Measurements from ENCODE around the gene KCNT1. TPM values are rescaled to one million over a fixed set of nuclear protein-coding genes. Genes with fewer than 3 reads are reported as not detected.

The KCNT1 gene
- polyA plus RNA-seq, 1 donor (not counting 4 experiments of a cell fraction or from before 2014, with no cell fraction given): not detected

DNA sequence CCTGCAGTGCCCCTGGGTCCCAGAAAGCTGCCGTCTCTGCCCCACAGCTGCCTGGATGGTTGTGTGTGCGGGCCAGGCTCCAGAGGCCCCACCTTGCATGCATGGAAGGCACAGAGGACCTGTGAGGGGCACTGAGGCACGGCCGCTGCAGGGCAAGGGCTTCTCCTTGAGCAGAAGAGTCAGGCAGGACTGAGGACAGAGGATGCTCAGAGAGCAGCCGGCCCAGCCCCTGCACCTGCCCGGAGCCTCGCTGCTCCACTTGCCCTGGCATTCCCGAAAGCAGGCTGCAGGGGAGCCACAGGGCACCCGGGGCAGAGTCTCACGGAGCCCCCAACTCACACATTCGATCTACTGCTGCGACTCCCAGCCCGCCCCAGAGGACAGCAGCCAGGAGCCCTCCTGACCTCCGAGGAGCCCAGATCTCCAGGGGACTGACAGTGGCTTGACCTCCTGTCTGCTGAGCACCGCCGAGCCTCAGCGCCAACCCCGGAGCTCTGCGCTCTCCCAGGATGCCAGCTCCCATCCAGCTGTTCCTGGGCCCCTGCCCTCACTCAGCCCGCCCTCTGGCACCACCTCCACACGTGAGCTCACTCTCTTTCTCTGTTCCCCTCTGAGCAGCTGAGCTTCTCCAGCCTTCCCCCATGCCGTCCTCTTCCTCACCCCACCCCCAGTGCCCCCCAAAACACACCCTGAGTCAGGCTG, 95.0 kb downstream of the KCNT1 start:
- no peaks in the 10 kb centered on the region for H3K9me3 ChIP-seq (ENCODE audit: control insufficient read depth, low read depth, low read length)
- H3K9ac ChIP-seq (ENCODE audit: control insufficient read depth, extremely low read depth, insufficient read depth, low read length): no peak overlapping the region
- no peaks in the 10 kb centered on the region for H3K4me1 ChIP-seq (ENCODE audit: control insufficient read depth, extremely low read depth, insufficient read depth, low read length)
- dilution Hi-C loops (cut with MboI; ENCODE audit: extremely low pct_ligation_motif_present, low sequenced_read_pairs): no loop called here
- H3K36me3 ChIP-seq (ENCODE audit: control insufficient read depth in 2 of 2, extremely low read depth in 1 of 2, insufficient read depth in 2 of 2, low read length in 2 of 2): no peaks in the 10 kb centered on the region
- H3K27me3 ChIP-seq (ENCODE audit: control insufficient read depth, extremely low read depth, insufficient read depth, low read length): peaks cover 5% of the 10 kb centered on the region
- DNase-seq (ENCODE audit: low read depth, low spot score): no peak
- no peaks in the 10 kb centered on the region for H3K9me1 ChIP-seq (ENCODE audit: control insufficient read depth, extremely low read depth, insufficient read depth, low read length)
- H4K20me1 ChIP-seq (ENCODE audit: control insufficient read depth, extremely low read depth, insufficient read depth, low read length): no peaks in the 10 kb centered on the region
- H3K27ac ChIP-seq (ENCODE audit: control insufficient read depth, insufficient read depth, low read length): no peak overlapping the region
- FAIRE-seq: no peak
- no peak overlapping the region for H3K4me2 ChIP-seq (ENCODE audit: control insufficient read depth, extremely low read depth, insufficient read depth, low read depth, low read length)
- TF ChIP-seq, protein P1, sequence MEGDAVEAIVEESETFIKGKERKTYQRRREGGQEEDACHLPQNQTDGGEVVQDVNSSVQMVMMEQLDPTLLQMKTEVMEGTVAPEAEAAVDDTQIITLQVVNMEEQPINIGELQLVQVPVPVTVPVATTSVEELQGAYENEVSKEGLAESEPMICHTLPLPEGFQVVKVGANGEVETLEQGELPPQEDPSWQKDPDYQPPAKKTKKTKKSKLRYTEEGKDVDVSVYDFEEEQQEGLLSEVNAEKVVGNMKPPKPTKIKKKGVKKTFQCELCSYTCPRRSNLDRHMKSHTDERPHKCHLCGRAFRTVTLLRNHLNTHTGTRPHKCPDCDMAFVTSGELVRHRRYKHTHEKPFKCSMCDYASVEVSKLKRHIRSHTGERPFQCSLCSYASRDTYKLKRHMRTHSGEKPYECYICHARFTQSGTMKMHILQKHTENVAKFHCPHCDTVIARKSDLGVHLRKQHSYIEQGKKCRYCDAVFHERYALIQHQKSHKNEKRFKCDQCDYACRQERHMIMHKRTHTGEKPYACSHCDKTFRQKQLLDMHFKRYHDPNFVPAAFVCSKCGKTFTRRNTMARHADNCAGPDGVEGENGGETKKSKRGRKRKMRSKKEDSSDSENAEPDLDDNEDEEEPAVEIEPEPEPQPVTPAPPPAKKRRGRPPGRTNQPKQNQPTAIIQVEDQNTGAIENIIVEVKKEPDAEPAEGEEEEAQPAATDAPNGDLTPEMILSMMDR (optimal IDR thresholded peaks at IDR 0.05 in 1 of 3, IDR thresholded peaks at IDR 0.05 in 1 of 3, conservative IDR thresholded peaks at IDR 0.05 in 1 of 3; ENCODE audit: extremely low read depth in 1 of 3, insufficient read depth in 2 of 3, low read length in 3 of 3): no peak
- TF ChIP-seq EZH2 (IDR thresholded peaks at IDR 0.05; ENCODE audit: low read length): no peak
- H2AFZ ChIP-seq (ENCODE audit: control insufficient read depth, low read length): no peak overlapping the region
- no peaks in the 10 kb centered on the region for H3K79me2 ChIP-seq (ENCODE audit: control insufficient read depth, insufficient read depth, low read length)
- H3K4me3 ChIP-seq (ENCODE audit: control insufficient read depth in 2 of 3, extremely low read depth in 1 of 3, insufficient read depth in 2 of 3, low read depth in 1 of 3, low read length in 3 of 3): no peak overlapping the region

DNA sequence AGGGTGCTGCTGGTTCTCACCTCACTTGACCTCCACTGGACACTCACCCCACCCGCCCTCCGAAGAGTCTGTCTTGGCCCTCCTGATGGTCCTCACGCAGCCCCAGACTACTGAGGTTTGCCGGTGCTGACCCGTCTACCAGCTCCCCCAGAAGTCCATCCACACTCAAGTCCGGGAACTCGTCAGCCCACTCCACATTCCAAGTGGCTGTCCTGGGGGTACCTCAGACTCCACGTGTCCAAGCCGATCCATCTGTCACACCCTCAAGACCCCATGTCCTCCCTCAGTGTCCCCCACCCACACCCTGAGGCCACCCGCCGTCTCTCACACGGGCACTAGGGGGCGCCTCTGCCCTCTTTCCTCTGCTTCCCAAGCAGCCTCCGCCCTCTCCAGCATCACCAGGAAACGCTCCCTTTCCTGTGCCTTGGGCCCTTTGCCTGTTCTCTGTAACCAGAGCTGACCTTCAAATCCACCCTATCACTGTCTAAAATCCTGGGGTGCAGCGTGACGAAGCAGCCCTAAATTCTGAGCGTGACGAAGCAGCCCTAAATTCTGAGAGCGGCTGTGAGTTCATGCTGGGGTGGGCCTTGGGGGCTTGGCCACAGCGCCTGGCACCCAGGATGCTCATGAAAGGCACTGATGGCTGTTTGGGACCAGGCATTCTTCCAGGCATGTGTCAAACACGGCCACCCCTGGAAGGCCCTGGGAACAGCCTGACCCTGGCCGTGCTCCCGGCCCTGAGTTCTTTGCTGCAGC, 95.7 kb downstream of the KCNT1 start:
- no peaks in the 10 kb centered on the region for H4K20me1 ChIP-seq (ENCODE audit: control insufficient read depth, extremely low read depth, insufficient read depth, low read length)
- H3K27me3 ChIP-seq (ENCODE audit: control insufficient read depth, extremely low read depth, insufficient read depth, low read length): peaks cover 5% of the 10 kb centered on the region
- H3K9ac ChIP-seq (ENCODE audit: control insufficient read depth, extremely low read depth, insufficient read depth, low read length): no peak overlapping the region
- H3K4me2 ChIP-seq (ENCODE audit: control insufficient read depth, extremely low read depth, insufficient read depth, low read depth, low read length): no peak overlapping the region
- no peak overlapping the region for H3K27ac ChIP-seq (ENCODE audit: control insufficient read depth, insufficient read depth, low read length)
- no peaks in the 10 kb centered on the region for H3K9me3 ChIP-seq (ENCODE audit: control insufficient read depth, low read depth, low read length)
- dilution Hi-C loops (cut with MboI; ENCODE audit: extremely low pct_ligation_motif_present, low sequenced_read_pairs): no loop called here
- H3K79me2 ChIP-seq (ENCODE audit: control insufficient read depth, insufficient read depth, low read length): no peaks in the 10 kb centered on the region
- TF ChIP-seq, protein P1 (optimal IDR thresholded peaks at IDR 0.05 in 1 of 3, IDR thresholded peaks at IDR 0.05 in 1 of 3, conservative IDR thresholded peaks at IDR 0.05 in 1 of 3; ENCODE audit: extremely low read depth in 1 of 3, insufficient read depth in 2 of 3, low read length in 3 of 3): peak; percentile 80 to 93 (median 83)
- no peak for TF ChIP-seq EZH2 (IDR thresholded peaks at IDR 0.05; ENCODE audit: low read length)
- H3K9me1 ChIP-seq (ENCODE audit: control insufficient read depth, extremely low read depth, insufficient read depth, low read length): no peaks in the 10 kb centered on the region
- no peak overlapping the region for H2AFZ ChIP-seq (ENCODE audit: control insufficient read depth, low read length)
- DNase-seq (ENCODE audit: low read depth, low spot score): no peak
- H3K4me1 ChIP-seq (ENCODE audit: control insufficient read depth, extremely low read depth, insufficient read depth, low read length): no peaks in the 10 kb centered on the region
- no peaks in the 10 kb centered on the region for H3K36me3 ChIP-seq (ENCODE audit: control insufficient read depth in 2 of 2, extremely low read depth in 1 of 2, insufficient read depth in 2 of 2, low read length in 2 of 2)
- H3K4me3 ChIP-seq (ENCODE audit: control insufficient read depth in 2 of 3, extremely low read depth in 1 of 3, insufficient read depth in 2 of 3, low read depth in 1 of 3, low read length in 3 of 3): no peak overlapping the region
- no peak for FAIRE-seq

Data from keratinocyte (primary cell).